ENCODE results near the gene CDS2. TPM values are rescaled to one million over a fixed set of nuclear protein-coding genes. Genes with fewer than 3 reads are reported as not detected.

The CDS2 gene
- total RNA-seq, 1 donor: 25.3 TPM

- no peaks in the 10 kb centered on the region for H3K9me3 ChIP-seq (ENCODE audit: low read depth, low read length)
- no peak overlapping the region for H3K27ac ChIP-seq (ENCODE audit: low read depth, low read length)
- H3K4me1 ChIP-seq (ENCODE audit: insufficient read depth, low read length): peaks cover 12% of the 10 kb centered on the region
- TF ChIP-seq CTCF (IDR thresholded peaks at IDR 0.05; ENCODE audit: extremely low read depth, low read depth, low read length): no peak
- H3K4me2 ChIP-seq (ENCODE audit: insufficient read depth, low read length): no peak overlapping the region
- H3K79me2 ChIP-seq (ENCODE audit: insufficient read depth, low read length): peaks cover 2% of the 10 kb centered on the region
- H2AFZ ChIP-seq (ENCODE audit: low read length): no peak overlapping the region
- peaks cover 18% of the 10 kb centered on the region for H3K36me3 ChIP-seq (ENCODE audit: insufficient read depth, low read length)
- H4K20me1 ChIP-seq (ENCODE audit: insufficient read depth, low read length): no peaks in the 10 kb centered on the region
- no peak overlapping the region for H3K4me3 ChIP-seq (ENCODE audit: insufficient read depth, low read length)
- H3K27me3 ChIP-seq (ENCODE audit: insufficient read depth, low read length): no peaks in the 10 kb centered on the region
- DNase-seq (ENCODE audit: insufficient read length, low spot score, missing footprints): no peak
These were observed 51.2 kb downstream of the CDS2 start for GRCh38 chr20:5178046-5178445.

GRCh38 chr20:5180421-5180820 lies 53.6 kb downstream of the CDS2 start:
- Histone ChIP-seq H3K4me1 (ENCODE audit: insufficient read depth, low read length) (peaks cover 12% of the 10 kb centered on the region), H4K20me1 (ENCODE audit: insufficient read depth, low read length) (no peaks in the 10 kb centered on the region), H3K4me3 (ENCODE audit: insufficient read depth, low read length) (no peak overlapping the region), H3K27me3 (ENCODE audit: insufficient read depth, low read length) (no peaks in the 10 kb centered on the region), H2AFZ (ENCODE audit: low read length) (no peak overlapping the region), H3K79me2 (ENCODE audit: insufficient read depth, low read length) (no peaks in the 10 kb centered on the region), H3K27ac (ENCODE audit: low read depth, low read length) (no peak overlapping the region), H3K36me3 (ENCODE audit: insufficient read depth, low read length) (peaks cover 12% of the 10 kb centered on the region), H3K9me3 (ENCODE audit: low read depth, low read length) (no peaks in the 10 kb centered on the region), H3K4me2 (ENCODE audit: insufficient read depth, low read length) (no peak overlapping the region)
- no peak for DNase-seq (ENCODE audit: insufficient read length, low spot score, missing footprints)
- no peak for TF ChIP-seq CTCF (IDR thresholded peaks at IDR 0.05; ENCODE audit: extremely low read depth, low read depth, low read length)

GRCh38 chr20:5180933-5181332 lies 54.1 kb downstream of the CDS2 start:
- Histone ChIP-seq H4K20me1 (ENCODE audit: insufficient read depth, low read length) (no peaks in the 10 kb centered on the region), H2AFZ (ENCODE audit: low read length) (peak overlapping the region; percentile 37), H3K4me1 (ENCODE audit: insufficient read depth, low read length) (peaks cover 12% of the 10 kb centered on the region), H3K79me2 (ENCODE audit: insufficient read depth, low read length) (no peaks in the 10 kb centered on the region), H3K9me3 (ENCODE audit: low read depth, low read length) (no peaks in the 10 kb centered on the region), H3K4me3 (ENCODE audit: insufficient read depth, low read length) (peak overlapping the region; percentile 50), H3K4me2 (ENCODE audit: insufficient read depth, low read length) (peak overlapping the region; percentile 57), H3K27me3 (ENCODE audit: insufficient read depth, low read length) (no peaks in the 10 kb centered on the region), H3K36me3 (ENCODE audit: insufficient read depth, low read length) (peaks cover 17% of the 10 kb centered on the region), H3K27ac (ENCODE audit: low read depth, low read length) (peak overlapping the region; percentile 10)
- TF ChIP-seq CTCF (IDR thresholded peaks at IDR 0.05; ENCODE audit: extremely low read depth, low read depth, low read length): no peak
- no peak for DNase-seq (ENCODE audit: insufficient read length, low spot score, missing footprints)

- no peak for DNase-seq (ENCODE audit: insufficient read length, low spot score, missing footprints)
- Histone ChIP-seq H3K27me3 (ENCODE audit: insufficient read depth, low read length) (no peaks in the 10 kb centered on the region), H3K4me1 (ENCODE audit: insufficient read depth, low read length) (peaks cover 12% of the 10 kb centered on the region), H2AFZ (ENCODE audit: low read length) (no peak overlapping the region), H3K9me3 (ENCODE audit: low read depth, low read length) (no peaks in the 10 kb centered on the region), H3K79me2 (ENCODE audit: insufficient read depth, low read length) (no peaks in the 10 kb centered on the region), H3K4me3 (ENCODE audit: insufficient read depth, low read length) (peak overlapping the region; percentile 50), H3K27ac (ENCODE audit: low read depth, low read length) (no peak overlapping the region), H3K4me2 (ENCODE audit: insufficient read depth, low read length) (peak overlapping the region; percentile 57), H3K36me3 (ENCODE audit: insufficient read depth, low read length) (peaks cover 16% of the 10 kb centered on the region), H4K20me1 (ENCODE audit: insufficient read depth, low read length) (no peaks in the 10 kb centered on the region)
- no peak for TF ChIP-seq CTCF (IDR thresholded peaks at IDR 0.05; ENCODE audit: extremely low read depth, low read depth, low read length)
These were observed 54.7 kb downstream of the CDS2 start for GRCh38 chr20:5181492-5181891.
